H1 (cell line): Measurements from ENCODE around the gene PPP6C.

Experiments used
- CHD1 ChIP-seq: IDR thresholded peaks from 2 replicates; pipeline ENCODE4 v1.6.1; 2012; ENCODE audit warnings: low read depth, low read length, improper control_type of control experiment
- CHD2 ChIP-seq: IDR thresholded peaks from 2 replicates; pipeline ENCODE4 v1.6.1; 2012; ENCODE audit warnings: low read length, improper control_type of control experiment
- CTCF ChIP-seq, 3 experiments: IDR thresholded peaks; 1 replicate in 2 of 3; 2 replicates in 1 of 3; pipeline versions ENCODE4 v1.5.1 to v1.6.1; 2011; ENCODE audit warnings: low read length in 3 of 3, mild to moderate bottlenecking in 3 of 3, inconsistent platforms in 2 of 3, low read depth in 1 of 3, moderate library complexity in 1 of 3; ENCODE audit not compliant: insufficient read depth in 1 of 3; ENCODE audit errors: control extremely low read depth in 1 of 3
- JUND ChIP-seq: IDR thresholded peaks from 2 replicates; pipeline ENCODE4 v1.6.1; 2011; ENCODE audit warnings: mild to moderate bottlenecking, improper control_type of control experiment, low read length
- RAD21 ChIP-seq, 2 experiments: IDR thresholded peaks in 1 of 2; conservative IDR thresholded peaks in 1 of 2; 2 replicates each; pipeline ENCODE4 v1.6.1; 2011; ENCODE audit warnings: low read depth in 2 of 2, low read length in 2 of 2, improper control_type of control experiment in 1 of 2, inconsistent platforms in 1 of 2, mild to moderate bottlenecking in 1 of 2, moderate library complexity in 1 of 2
- SIN3A ChIP-seq, 2 experiments: IDR thresholded peaks in 1 of 2; conservative IDR thresholded peaks in 1 of 2; 2 replicates each; pipeline ENCODE4 v1.6.1; 2011 to 2012; ENCODE audit warnings: low read length in 2 of 2, improper control_type of control experiment in 1 of 2, low read depth in 1 of 2, mild to moderate bottlenecking in 1 of 2
- SP1 ChIP-seq: IDR thresholded peaks from 2 replicates; pipeline ENCODE4 v1.6.1; 2011; ENCODE audit warnings: low read depth, low read length
- TCF12 ChIP-seq: IDR thresholded peaks from 2 replicates; pipeline ENCODE4 v1.6.1; 2011; ENCODE audit warnings: low read depth, mild to moderate bottlenecking, low read length

- TF ChIP-seq SIN3A (conservative IDR thresholded peaks at IDR 0.05 in 1 of 2, IDR thresholded peaks at IDR 0.05 in 1 of 2; ENCODE audit: low read depth in 1 of 2, low read length in 2 of 2) (no peak), CHD2 (no peak), CHD1 (no peak), RAD21 (IDR thresholded peaks at IDR 0.05 in 1 of 2, conservative IDR thresholded peaks at IDR 0.05 in 1 of 2; ENCODE audit: low read depth in 2 of 2, low read length in 2 of 2) (no peak), SP1 (no peak), CTCF (IDR thresholded peaks at IDR 0.05; ENCODE audit: control extremely low read depth in 1 of 3, insufficient read depth in 1 of 3, low read depth in 1 of 3, low read length in 3 of 3) (no peak), JUND (no peak), TCF12 (no peak)
Observed at GRCh38 chr9:125166762-125167161, 22.8 kb downstream of the PPP6C start.
